GM12875 (cell line): Measurements from ENCODE around the gene UGT1A7.
"Not testable (repeated sequence)": the region's sequence is repeated elsewhere in the genome, so short reads cannot be mapped to it uniquely, and the experiment has no call there.

Source experiments
- H3K4me3 ChIP-seq: one replicate; pipeline ENCODE4 v1.5.1; 2011; ENCODE audit warnings: low read depth, low read length, control low read depth
- CTCF ChIP-seq: IDR thresholded peaks from 2 replicates; pipeline ENCODE4 v1.5.1; 2011; ENCODE audit warnings: low read depth, mild to moderate bottlenecking, control low read depth, inconsistent platforms, low read length, moderate library complexity, borderline replicate concordance; ENCODE audit not compliant: insufficient read depth

UGT1A7 gene

DNA sequence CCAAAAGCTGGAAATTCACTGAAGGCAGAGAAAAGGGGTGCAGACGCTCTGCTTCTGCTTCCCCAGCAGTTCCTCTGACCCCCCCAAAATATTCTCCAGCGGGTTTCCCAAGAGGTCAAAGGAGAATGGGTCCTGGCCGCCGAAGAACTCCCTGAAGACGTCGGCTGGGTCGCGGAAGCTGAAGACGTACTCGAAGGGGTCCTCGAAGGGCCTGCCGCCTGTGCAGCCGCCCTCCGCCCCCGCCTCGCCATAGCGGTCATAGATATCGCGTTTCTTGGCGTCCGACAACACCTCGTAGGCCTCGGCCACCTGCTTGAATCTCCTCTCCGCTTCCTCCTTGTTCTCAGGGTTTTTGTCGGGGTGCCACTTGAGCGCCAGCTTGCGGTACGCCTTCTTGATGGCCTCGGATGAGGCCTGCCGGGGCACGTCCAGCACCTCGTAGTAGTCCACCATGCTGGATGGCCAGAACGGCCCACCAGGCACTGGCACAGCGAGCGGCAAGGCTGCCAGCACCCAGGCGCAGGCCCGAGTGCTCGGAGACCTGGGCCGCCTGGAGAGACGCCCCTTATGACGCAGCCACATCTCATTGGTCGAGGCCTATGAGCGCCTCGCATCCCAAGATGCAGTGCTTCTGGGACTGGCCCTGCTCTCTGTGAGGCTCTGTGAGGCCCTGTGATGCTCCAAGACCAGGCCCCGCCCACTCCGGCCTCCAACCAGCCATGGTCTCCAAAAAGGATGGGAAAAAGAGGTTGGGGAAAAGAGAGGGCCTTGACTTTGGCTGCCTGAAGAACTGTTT, 62.0 kb downstream of the UGT1A7 start:
- no peak for TF ChIP-seq CTCF
- no peak overlapping the region for H3K4me3 ChIP-seq

- H3K4me3 ChIP-seq = no peak overlapping the region
- TF ChIP-seq CTCF = no peak
These were observed 63.5 kb downstream of the UGT1A7 start for GRCh38 chr2:233745073-233745755.

- H3K4me3 ChIP-seq = not testable (repeated sequence)
These were observed 64.1 kb downstream of the UGT1A7 start for GRCh38 chr2:233745838-233746237.

DNA sequence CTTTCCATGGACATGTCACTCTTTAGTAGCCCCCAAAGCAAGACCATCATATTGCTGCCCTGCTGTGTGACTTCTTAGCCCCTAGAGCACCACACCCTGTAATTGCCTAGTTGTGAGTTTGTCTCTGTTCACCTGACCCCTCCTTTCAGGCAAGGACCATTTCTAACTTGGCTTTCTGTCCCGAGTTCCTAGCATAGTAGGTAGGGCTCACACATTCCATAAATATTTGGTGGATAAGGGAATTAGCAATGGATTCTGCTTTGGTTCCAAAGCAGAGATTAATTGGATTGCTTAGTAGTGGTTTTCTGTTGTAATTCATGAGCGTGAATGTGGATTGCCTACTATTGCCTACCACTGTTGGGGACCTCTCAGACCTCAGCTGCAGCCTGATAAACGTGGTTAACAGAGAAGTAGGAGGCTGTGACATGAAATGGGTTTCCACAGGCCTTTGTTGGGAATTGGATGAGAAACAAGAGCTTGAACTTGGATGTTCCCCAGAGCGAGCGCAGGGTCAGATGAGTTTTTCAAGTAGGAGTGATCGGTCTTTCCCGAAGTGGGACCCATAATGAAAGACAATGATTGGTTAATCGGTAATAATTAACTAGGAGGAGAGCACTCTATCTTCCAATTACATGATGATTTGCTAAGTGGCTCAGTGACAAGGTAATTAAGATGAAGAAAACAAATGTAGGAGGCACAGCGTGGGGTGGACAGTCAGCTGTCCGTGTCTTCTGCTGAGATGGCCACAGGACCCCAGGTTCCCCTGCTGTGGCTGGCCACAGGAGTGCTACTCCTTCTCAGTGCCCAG, 65.0 kb downstream of the UGT1A7 start:
- H3K4me3 ChIP-seq = no peak overlapping the region
- TF ChIP-seq CTCF = no peak

GRCh38 chr2:233747283-233747544, 65.5 kb downstream of the UGT1A7 start:
- H3K4me3 ChIP-seq = no peak overlapping the region
- TF ChIP-seq CTCF = no peak

DNA sequence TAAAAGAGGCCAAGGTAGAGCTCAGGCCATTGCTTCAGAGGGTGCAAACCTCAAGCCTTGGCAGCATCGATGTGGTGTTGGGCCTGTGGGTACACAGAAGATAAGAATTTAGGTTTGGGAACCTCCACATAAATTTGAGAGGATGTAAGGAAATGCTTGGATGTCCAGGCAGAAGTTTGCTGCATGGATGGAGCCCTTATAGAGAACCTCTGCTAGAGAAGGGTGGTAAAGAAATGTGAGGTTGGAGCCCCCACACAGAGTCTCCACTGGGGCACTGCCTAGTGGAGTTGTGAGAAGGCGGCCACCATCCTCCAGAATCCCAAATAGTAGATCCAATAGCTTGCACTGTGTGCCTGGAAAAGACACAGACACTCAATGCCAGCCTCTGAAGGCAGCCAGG, 69.0 kb downstream of the UGT1A7 start:
- H3K4me3 ChIP-seq = not testable (repeated sequence)

DNA sequence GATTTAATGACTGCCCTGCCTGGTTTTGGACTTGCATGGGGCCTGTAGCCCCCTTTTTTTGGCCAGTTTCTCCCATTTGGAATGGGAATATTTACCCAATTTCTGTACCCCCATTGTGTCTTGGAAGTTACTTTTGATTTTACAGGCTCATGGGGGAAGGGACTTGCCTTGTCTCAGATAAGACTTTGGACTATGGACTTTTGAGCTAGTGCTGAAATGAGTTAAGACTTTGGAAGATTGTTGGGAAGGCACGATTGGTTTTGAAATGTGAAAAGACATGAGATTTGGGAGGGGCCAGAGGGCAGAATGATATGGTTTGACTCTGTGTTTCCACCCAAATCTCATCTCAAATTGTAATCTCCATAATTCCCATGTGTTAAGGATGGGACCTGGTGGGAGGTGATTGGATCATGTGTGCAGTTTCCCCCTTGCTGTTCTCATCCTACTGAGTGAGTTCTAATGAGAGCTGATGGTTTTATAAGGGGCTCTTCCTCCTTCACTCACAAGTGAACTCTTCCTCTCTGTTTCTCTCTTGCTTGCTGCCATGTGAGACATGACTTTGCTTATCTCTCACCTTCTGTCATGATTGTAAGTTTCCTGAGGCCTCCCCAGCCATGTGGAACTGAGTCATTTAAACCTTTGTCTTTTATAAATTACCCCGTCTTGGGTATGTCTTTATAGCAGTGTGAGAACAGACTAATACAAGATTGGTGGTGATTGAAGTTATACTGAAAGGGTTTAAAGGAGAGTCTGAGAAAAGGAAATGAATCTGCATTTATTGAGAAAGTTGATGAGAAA, 69.7 kb downstream of the UGT1A7 start:
- not testable (repeated sequence) for H3K4me3 ChIP-seq

DNA sequence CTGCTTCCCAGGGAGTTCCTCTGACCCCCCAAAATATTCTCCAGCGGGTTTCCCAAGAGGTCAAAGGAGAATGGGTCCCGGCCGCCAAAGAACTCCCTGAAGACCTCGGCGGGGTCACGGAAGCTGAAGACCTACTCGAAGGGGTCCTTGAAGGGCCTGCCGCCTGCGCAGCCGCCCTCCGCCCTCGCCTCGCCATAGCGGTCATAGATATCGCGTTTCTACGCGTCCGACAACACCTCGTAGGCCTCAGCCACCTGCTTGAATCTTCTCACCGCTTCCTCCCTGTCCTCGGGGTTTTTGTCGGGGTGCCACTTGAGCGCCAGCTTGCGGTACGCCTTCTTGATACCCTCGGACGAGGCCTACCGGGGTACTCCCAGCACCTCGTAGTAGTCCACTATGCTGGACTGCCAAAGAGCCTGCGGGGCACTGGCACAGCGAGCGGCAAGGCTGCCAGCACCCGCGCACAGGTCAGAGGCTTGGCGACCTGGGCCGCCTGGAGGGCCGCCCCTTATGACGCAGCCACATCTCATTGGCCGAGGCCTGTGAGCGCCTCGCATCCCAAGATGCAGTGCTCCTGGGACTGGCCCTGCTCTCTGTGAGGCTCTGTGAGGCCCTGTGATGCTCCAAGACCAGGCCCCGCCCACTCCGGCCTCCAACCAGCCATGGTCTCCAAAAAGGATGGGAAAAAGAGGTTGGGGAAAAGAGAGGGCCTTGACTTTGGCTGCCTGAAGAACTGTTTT, 73.3 kb downstream of the UGT1A7 start:
- TF ChIP-seq CTCF = no peak
- no peak overlapping the region for H3K4me3 ChIP-seq
